Superior temporal gyrus (tissue), 1 donor: ENCODE results near the gene PRR18.

ENCODE experiments used
- DNase-seq: peaks from one replicate; pipeline ENCODE4 v3.0.0-alpha.2; 2016; ENCODE audit errors: extremely low spot score

Gene PRR18

GRCh38 chr6:166333172-166333995, 25.2 kb upstream of the PRR18 start:
- no peak for DNase-seq

GRCh38 chr6:166331503-166332415, 23.6 kb upstream of the PRR18 start:
- peak; percentile 63 for DNase-seq

GRCh38 chr6:166330612-166331011, 22.4 kb upstream of the PRR18 start:
- peak; percentile 68 for DNase-seq

- DNase-seq: no peak
These were observed 17.3 kb upstream of the PRR18 start for GRCh38 chr6:166325383-166326042.

GRCh38 chr6:166323395-166323794, 15.2 kb upstream of the PRR18 start:
- DNase-seq: no peak

- DNase-seq: no peak
These were observed 10.7 kb upstream of the PRR18 start for GRCh38 chr6:166318649-166319600.

- DNase-seq: no peak
These were observed 10.0 kb upstream of the PRR18 start for GRCh38 chr6:166318227-166318626.

- DNase-seq: no peak
These were observed 9.3 kb upstream of the PRR18 start for GRCh38 chr6:166317261-166318212.

GRCh38 chr6:166315436-166315835, 7.2 kb upstream of the PRR18 start:
- no peak for DNase-seq

GRCh38 chr6:166314454-166314853, 6.3 kb upstream of the PRR18 start:
- DNase-seq: no peak

- DNase-seq: peak; percentile 80
These were observed 5.3 kb upstream of the PRR18 start for GRCh38 chr6:166313255-166314070.

GRCh38 chr6:166312832-166313231, 4.6 kb upstream of the PRR18 start:
- DNase-seq: no peak

- no peak for DNase-seq
These were observed 2.4 kb upstream of the PRR18 start for GRCh38 chr6:166310634-166311033.

- no peak for DNase-seq
These were observed 1.8 kb upstream of the PRR18 start for GRCh38 chr6:166309977-166310376.

GRCh38 chr6:166308769-166309589, 787 bp upstream of the PRR18 start:
- peak; percentile 84 for DNase-seq

GRCh38 chr6:166307082-166308032, 835 bp downstream of the PRR18 start:
- peak; percentile 60 for DNase-seq
